Activated CD4-positive, alpha-beta T cell treated with anti-CD3 and anti-CD28 coated beads, Interleukin-2, amount 10 ng/mL, durations not matched to agents 7 days and 5 days (primary cell): ENCODE data around the gene REXO1. TPM values are rescaled to one million over a fixed set of nuclear protein-coding genes. Genes with fewer than 3 reads are reported as not detected.
"Not testable (repeated sequence)": the region's sequence is repeated elsewhere in the genome, so short reads cannot be mapped to it uniquely, and the experiment has no call there.

Experiments used
- CTCF ChIA-PET: fragments of 350-600 bp; sonication (Branson Sonifier 250); formaldehyde crosslinking; loops from one replicate; lab custom pipeline; 2021; ENCODE audit warnings: antibody characterized with exemption; lab: Charles Lee
- POLR2A ChIA-PET: fragments of 350-600 bp; sonication (Branson Sonifier 250); formaldehyde crosslinking; loops from one replicate; lab custom pipeline; 2021; ENCODE audit warnings: antibody characterized with exemption; lab: Charles Lee
- DNase-seq: peaks from one replicate; pipeline ENCODE4 v3.0.0-alpha.2; 2020
- H3K27ac Mint-ChIP-seq: one replicate; pipeline ENCODE4 v1.8.0; 2021; ENCODE audit warnings: mild to moderate bottlenecking, moderate library complexity, mixed read lengths
- H3K27me3 Mint-ChIP-seq: one replicate; pipeline ENCODE4 v1.8.0; 2021; ENCODE audit warnings: mixed read lengths
- H3K36me3 Mint-ChIP-seq: one replicate; pipeline ENCODE4 v1.8.0; 2021; ENCODE audit warnings: low read depth, mixed read lengths
- H3K4me1 Mint-ChIP-seq: one replicate; pipeline ENCODE4 v1.8.0; 2021; ENCODE audit warnings: mixed read lengths
- H3K4me3 Mint-ChIP-seq: one replicate; pipeline ENCODE4 v1.8.0; 2021; ENCODE audit warnings: mild to moderate bottlenecking, moderate library complexity, mixed read lengths
- H3K9me3 Mint-ChIP-seq: one replicate; pipeline ENCODE4 v1.8.0; 2021; ENCODE audit warnings: mixed read lengths
- total RNA-seq, 2 experiments: library from RNA; stranded (reverse); gene quantifications; one replicate each; pipeline ENCODE4 v1.2.3, GENCODE V29; 2021

The REXO1 gene
- total RNA-seq, 2 experiments from 2014 or later = 44.2 to 54.7 TPM

DNA sequence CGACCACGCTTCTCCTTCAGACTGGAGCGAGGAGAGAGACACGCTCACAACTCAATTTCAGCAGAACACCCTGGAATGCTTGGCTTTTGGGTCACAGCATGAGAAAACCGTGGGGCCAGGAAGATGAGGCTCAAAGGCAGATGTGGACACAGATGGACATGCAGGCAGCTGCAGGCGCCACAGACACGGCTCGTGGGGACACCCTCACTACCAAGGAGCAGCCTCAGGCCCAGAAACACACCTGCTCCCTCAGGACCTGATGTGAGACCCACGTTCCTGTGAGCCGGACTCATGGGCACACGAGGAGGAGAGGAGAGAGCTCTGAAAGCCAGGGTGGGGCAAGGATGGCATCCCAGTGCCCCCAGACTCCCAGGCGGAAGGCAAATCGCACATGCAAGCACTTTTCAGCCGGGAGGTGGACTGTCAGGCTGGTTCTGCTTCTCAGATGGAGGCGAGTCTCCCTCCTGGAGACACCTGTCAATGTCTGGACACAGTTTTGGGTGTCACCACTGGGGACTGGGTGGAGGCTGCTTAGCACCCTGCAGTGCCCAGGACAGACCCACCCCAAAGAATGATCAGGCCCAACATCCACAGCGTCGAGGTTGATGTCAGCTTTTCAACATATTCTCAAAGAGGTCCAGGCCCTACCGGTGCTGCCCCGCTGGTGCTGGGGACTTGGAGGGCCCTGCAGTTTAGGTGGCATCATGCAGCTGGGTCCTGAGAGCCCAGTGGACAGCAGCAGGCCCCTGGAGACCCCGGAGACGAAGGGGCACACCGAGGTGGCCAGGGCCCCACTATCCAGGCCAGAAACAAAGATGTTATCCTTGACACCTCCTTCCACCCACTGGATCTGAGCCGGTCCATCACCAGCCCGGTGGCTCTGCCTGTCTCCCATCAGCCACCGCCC, 34.8 kb upstream of the REXO1 start:
- ChIA-PET POLR2A (no interaction called here), CTCF (interaction anchor here (1.3 kb wide), 1 partner anchor 26 kb away, joined by 3 read pairs; no protein-coding TSS in a partner anchor)
- H3K27ac Mint-ChIP-seq = peak overlapping the region; percentile 93
- H3K9me3 Mint-ChIP-seq = no peaks in the 10 kb centered on the region
- H3K4me3 Mint-ChIP-seq = peak overlapping the region; percentile 94
- peaks cover 42% of the 10 kb centered on the region for H3K4me1 Mint-ChIP-seq
- no peaks in the 10 kb centered on the region for H3K27me3 Mint-ChIP-seq
- H3K36me3 Mint-ChIP-seq = peaks cover 29% of the 10 kb centered on the region
- DNase-seq = no peak

DNA sequence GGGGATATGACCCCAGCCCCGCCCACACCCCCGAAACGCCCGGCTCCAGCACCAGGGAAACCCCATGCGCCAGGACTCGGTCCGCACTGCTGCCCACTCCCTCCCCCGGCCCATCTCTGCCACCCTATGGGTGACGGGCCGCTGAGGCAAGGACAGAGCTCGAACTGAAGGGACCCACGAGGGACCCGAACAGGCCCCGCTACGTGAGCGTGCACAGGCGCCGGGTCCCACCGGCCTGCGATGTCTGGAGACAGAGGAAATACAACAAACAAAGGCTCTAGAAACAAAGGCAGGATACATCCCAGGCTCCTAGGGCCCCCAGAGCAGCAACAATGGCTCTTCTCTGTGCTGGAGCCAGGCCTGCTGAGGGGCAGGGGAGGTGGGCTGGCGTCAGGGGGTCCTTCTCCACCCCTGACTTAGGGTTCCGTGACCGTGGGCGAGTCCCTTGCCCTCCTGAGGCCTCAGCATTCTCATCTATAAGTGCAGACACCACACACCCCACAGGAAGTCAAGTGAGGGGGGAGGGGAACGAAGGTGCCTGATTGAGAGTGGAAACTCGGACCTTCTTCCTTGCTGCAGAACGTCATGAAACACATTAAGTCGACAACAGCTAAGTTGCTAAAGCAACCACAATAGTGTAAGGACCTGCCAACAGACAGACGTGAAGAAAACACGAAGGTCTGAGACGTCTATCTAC, 34.0 kb upstream of the REXO1 start:
- Mint-ChIP-seq H3K27me3 (no peaks in the 10 kb centered on the region), H3K36me3 (peaks cover 29% of the 10 kb centered on the region), H3K4me3 (peak overlapping the region; percentile 94), H3K27ac (peak overlapping the region; percentile 93), H3K4me1 (peaks cover 38% of the 10 kb centered on the region), H3K9me3 (no peaks in the 10 kb centered on the region)
- CTCF ChIA-PET = no interaction called here
- peak; percentile 88 for DNase-seq
- POLR2A ChIA-PET = no interaction called here

DNA sequence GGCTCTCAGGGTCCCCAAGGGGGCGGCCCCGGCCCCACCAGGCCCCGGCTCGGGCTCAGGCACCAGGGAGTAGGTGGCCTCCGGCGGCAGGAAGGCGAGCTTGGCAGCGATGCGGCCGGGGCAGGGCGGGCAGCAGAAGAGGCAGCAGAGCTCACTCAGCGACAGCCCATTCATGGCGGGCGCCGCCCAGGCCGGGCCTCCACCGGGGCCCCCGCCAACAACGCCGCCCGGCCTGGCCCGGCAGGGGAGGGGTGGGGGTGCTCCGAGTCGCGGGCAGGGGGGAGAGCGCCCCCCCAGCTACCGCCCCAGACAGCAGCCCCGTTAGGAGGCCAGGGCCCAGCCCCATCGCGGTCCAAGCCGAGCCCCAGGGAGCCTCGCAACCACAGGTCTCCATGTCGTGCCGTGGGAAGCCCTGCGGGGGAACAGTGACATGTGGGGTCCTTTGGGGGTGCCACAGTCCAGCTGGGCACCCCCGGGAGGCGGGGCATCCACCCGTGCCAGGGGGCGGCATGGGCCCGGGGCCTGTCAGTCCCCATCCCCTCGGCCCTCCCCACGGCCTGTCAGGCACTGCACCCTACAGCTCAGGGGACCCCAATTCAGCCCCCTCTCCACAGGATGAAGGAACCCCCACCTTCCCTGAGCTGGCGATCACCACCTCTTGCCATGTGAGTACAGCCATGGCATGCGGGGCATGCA, 33.3 kb upstream of the REXO1 start:
- POLR2A ChIA-PET, CTCF ChIA-PET, H3K9me3 Mint-ChIP-seq, DNase-seq, H3K27me3 Mint-ChIP-seq: not testable (repeated sequence)
- peak overlapping the region; percentile 93 for H3K27ac Mint-ChIP-seq
- peaks cover 29% of the 10 kb centered on the region for H3K36me3 Mint-ChIP-seq
- H3K4me1 Mint-ChIP-seq = peaks cover 36% of the 10 kb centered on the region
- H3K4me3 Mint-ChIP-seq = peak overlapping the region; percentile 94

GRCh38 chr19:1880611-1881392, 32.5 kb upstream of the REXO1 start:
- Mint-ChIP-seq H3K4me1 (peaks cover 39% of the 10 kb centered on the region), H3K27me3 (no peaks in the 10 kb centered on the region), H3K27ac (peak overlapping the region; percentile 72), H3K36me3 (peaks cover 32% of the 10 kb centered on the region), H3K4me3 (peak overlapping the region; percentile 25), H3K9me3 (no peaks in the 10 kb centered on the region)
- DNase-seq = no peak
- ChIA-PET POLR2A (no interaction called here), CTCF (no interaction called here)

GRCh38 chr19:1879982-1880381, 31.7 kb upstream of the REXO1 start:
- H3K36me3 Mint-ChIP-seq = peaks cover 32% of the 10 kb centered on the region
- H3K9me3 Mint-ChIP-seq, POLR2A ChIA-PET, DNase-seq, H3K27ac Mint-ChIP-seq, H3K4me3 Mint-ChIP-seq, CTCF ChIA-PET, H3K27me3 Mint-ChIP-seq: not testable (repeated sequence)
- peaks cover 35% of the 10 kb centered on the region for H3K4me1 Mint-ChIP-seq

DNA sequence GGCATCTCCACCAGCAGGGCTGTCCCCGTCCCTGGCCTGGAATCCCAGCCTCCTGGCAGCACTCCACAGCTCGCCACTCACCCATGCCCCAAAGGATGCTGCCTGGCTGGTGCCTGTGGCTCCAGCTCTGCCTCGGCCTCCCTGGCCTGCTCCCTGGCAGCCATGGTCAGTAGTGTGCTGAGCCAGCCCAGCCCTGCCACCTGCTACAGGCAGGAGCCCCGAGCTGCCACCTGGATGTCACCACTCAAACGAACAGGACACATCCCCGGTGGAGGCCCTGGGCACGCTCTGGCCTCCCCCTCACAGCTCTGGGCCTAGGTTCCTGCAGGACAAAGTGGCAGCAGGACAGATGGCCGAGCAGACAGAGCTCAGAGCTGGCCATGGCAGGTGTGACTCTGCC, 30.3 kb upstream of the REXO1 start:
- H3K4me1 Mint-ChIP-seq = peaks cover 44% of the 10 kb centered on the region
- POLR2A ChIA-PET, H3K9me3 Mint-ChIP-seq, H3K27me3 Mint-ChIP-seq, CTCF ChIA-PET, H3K4me3 Mint-ChIP-seq, DNase-seq: not testable (repeated sequence)
- peaks cover 30% of the 10 kb centered on the region for H3K36me3 Mint-ChIP-seq
- H3K27ac Mint-ChIP-seq = peak overlapping the region; percentile 5

DNA sequence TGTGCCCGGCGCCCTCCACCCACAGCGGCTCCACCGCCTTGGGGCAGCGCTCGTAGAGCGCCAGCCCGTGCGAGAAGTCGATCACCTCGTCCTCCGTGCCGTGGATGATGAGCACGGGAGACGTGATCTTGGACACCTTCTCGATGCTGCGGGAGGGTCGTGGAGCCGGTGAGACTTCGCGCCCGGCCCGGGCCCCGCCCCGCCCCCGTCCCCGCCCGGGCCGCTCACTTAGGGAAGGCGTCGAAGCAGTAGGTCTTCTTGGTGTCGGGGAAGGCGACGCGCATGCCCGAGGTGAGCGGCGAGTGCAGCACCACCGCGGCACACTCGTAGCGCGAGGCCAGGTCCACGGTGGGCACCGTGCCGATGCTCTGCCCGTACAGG, 29.0 kb upstream of the REXO1 start:
- CTCF ChIA-PET = interaction anchor here (0.6 to 1.4 kb wide), 4 partner anchors 14 to 193 kb away, joined by 3 to 9 read pairs (median 5); no protein-coding TSS in a partner anchor
- H3K4me3 Mint-ChIP-seq, H3K27me3 Mint-ChIP-seq, H3K9me3 Mint-ChIP-seq, H3K27ac Mint-ChIP-seq, DNase-seq, POLR2A ChIA-PET: not testable (repeated sequence)
- peaks cover 38% of the 10 kb centered on the region for H3K4me1 Mint-ChIP-seq
- H3K36me3 Mint-ChIP-seq = peaks cover 18% of the 10 kb centered on the region

DNA sequence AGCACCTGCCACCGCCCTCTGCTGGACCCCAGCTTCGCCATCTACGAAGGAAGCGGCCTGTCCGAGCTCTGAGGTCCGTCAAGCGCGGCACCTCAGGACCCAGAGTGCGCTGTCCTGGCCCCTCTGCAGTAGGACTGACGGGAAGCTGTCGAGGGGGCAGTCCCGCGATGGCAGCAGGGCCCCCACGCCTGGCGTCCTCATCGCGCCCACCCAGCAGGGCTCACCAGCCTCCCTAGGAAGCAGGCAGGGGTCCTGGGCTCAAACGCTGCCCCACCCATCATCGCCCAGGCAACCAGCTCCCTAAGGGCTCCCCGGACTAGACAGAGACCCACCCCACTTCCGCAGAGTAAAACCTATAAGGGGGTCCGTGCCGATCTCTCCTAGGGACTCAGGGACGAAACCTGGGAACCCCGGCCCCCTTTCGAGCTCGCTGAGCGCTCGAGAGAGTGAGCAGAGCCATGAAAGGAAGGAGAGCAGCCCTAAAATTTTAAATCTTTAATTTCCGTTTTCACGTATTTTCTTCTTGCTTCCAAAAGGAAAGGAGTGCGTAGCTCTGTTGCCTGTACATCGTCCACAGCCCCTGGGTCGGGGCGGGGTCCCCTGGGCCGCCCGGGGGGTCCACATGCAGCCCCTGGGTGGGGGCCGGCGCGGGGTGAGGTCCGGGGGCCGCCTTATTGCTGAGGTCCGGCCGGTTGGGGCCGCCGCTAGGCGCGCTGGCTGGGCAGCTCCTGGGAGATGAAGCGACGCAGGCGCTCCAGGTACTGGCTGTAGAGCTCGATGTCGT, 28.4 kb upstream of the REXO1 start:
- Mint-ChIP-seq H3K27ac (peak overlapping the region; percentile 94), H3K4me1 (peaks cover 33% of the 10 kb centered on the region), H3K4me3 (peak overlapping the region; percentile 99), H3K36me3 (peaks cover 15% of the 10 kb centered on the region)
- DNase-seq, H3K9me3 Mint-ChIP-seq, H3K27me3 Mint-ChIP-seq: not testable (repeated sequence)
- POLR2A ChIA-PET = interaction anchor here (0.6 to 0.9 kb wide), 3 partner anchors 21 to 127 kb away, joined by 3 read pairs; no protein-coding TSS in a partner anchor
- CTCF ChIA-PET = interaction anchor here (0.6 to 1.4 kb wide), 7 partner anchors 9 to 194 kb away, joined by 3 to 12 read pairs (median 5); partner anchors contain the start of gene ABHD17A

- DNase-seq = peak; percentile 89
- no peaks in the 10 kb centered on the region for H3K9me3 Mint-ChIP-seq
- peaks cover 13% of the 10 kb centered on the region for H3K36me3 Mint-ChIP-seq
- POLR2A ChIA-PET = interaction anchor here (0.6 to 0.9 kb wide), 3 partner anchors 21 to 128 kb away, joined by 3 read pairs; no protein-coding TSS in a partner anchor
- peak overlapping the region; percentile 99 for H3K4me3 Mint-ChIP-seq
- CTCF ChIA-PET = interaction anchor here (0.6 to 1.5 kb wide), 8 partner anchors 9 to 144 kb away, joined by 3 to 12 read pairs (median 5); partner anchors contain the start of gene ABHD17A
- peaks cover 33% of the 10 kb centered on the region for H3K4me1 Mint-ChIP-seq
- peak overlapping the region; percentile 98 for H3K27ac Mint-ChIP-seq
- no peaks in the 10 kb centered on the region for H3K27me3 Mint-ChIP-seq
Observed at GRCh38 chr19:1875646-1876495, 27.6 kb upstream of the REXO1 start.

DNA sequence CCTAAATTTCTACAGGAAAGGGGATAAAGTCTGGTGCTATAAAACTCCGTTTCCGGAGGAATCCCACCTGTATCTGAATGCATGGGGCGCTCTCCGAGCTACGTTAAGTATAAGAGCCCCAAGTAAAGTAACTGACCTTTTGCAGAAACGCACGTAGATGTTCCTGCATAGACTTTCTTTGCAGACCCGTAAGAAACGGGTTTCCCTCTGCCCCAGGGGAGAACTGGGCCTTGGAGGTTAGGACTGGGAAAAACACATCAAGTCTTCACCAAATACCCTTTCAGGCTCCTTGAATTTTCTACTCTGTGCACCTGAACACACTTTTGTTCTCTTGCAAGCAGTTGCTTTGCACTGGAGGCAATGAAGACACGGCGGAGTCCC, 27.0 kb upstream of the REXO1 start:
- not testable (repeated sequence) for DNase-seq, H3K9me3 Mint-ChIP-seq, H3K27me3 Mint-ChIP-seq
- Mint-ChIP-seq H3K4me3 (peak overlapping the region; percentile 99), H3K36me3 (peaks cover 18% of the 10 kb centered on the region), H3K4me1 (peaks cover 33% of the 10 kb centered on the region), H3K27ac (peak overlapping the region; percentile 98)
- POLR2A ChIA-PET = interaction anchor here (0.9 kb wide), 1 partner anchor 9 kb away, joined by 5 read pairs; no protein-coding TSS in a partner anchor
- CTCF ChIA-PET = interaction anchor here (0.6 to 1.5 kb wide), 9 partner anchors 9 to 472 kb away, joined by 3 to 5 read pairs (median 4); partner anchors contain the start of genes ADAT3 and SCAMP4
